ENCODE data around the gene MAML2. TPM values are rescaled to one million over a fixed set of nuclear protein-coding genes. Genes with fewer than 3 reads are reported as not detected.

Gene MAML2
- total RNA-seq, 4 donors from 2014 or later, result 19.0 to 36.4 (median 31.4) TPM

DNA sequence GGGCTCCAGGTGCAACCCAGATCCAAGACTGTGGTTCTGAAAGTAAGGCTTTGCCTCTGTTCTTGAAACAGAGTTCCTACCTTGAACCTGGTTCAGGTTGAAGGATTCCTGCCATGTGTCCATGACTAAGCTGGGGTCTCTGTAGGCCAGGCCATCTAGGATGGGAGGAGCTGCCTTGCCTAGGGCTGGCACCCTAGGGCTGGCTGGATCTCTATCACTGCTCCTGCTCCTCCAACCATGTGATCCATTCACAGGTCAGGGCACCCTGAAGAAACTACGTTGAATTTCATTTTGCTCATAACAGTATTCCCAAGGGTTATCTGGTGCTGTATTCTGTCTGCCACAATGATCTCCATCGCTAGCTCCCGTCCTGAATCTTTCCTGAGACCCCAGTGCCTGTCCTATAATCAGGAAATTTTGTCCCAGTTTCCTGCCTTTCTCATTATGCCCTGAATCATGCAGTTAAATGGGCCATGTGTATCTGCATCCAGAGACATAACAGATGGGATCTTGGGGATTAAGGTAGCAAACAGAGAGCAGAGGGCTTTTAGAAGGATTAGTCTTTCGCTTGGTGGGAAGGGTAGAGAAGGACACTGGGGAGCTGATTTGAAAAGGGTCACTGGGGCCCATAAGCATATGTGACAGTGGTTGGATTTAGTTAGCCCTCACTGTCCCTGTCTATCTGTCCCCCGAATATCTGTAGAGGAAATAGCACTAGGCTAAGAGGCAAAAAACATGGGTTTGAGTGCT is 320.9 kb downstream of the MAML2 start:
- no peak for DNase-seq
- WGBS, 2 donors, result 94 to 97% methylated on average over 5 of the region's 5 CpGs
- TF ChIP-seq POLR2A (IDR thresholded peaks at IDR 0.05), result no peak

DNA sequence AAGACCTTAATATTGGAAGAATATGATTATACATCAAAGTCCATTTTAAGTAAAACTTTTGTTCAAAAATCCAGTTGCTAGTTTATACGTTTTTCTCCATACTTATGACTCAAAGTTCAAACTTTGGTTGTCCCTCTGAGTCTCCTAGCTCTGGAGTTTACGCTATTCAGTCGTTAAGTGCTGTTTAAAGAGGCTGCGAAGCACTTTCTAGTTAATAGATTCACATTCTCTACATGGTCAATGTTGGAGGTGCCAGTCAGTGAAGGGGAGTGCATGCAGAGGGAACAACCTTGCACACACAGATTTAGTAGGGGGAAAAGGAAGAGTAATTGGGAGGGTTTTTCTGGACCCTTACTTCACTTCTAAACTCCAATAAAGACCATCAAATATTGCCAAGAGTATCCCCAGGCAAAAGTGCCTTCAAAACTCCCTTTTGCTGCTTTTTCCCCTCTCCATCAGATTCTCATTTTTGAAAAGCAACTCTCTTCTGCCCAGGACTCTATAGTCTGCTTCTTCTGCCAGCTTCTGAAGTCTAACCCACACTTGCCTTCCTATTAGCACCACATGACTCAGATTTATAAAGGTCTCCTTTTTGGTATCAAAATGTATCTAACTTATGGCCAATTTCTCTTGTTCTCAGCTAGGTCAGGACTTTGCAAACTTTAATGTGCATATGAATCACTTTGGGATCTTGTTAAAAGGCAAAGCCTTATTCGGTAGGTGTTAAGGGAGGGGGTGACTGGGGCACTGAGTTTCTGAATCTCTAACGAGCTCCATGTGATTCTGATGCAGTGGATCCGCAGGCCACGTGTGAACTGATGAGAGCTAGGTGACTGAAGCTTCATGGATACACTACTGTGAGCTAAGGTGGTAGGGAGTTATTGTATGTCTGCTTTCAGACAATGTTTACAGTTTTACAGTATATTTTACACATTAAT is 322.9 kb downstream of the MAML2 start:
- intact Hi-C loops (cut with DNase I), result no loop called here
- no peaks in the 10 kb centered on the region for H3K27me3 ChIP-seq
- WGBS, 2 donors, result 70 to 76% methylated on average over 8 of the region's 8 CpGs
- no peak overlapping the region for H3K4me3 ChIP-seq (replicated peaks in 1 of 3)
- no peak overlapping the region for H3K27ac ChIP-seq
- H3K9me3 ChIP-seq, result no peaks in the 10 kb centered on the region
- no peaks in the 10 kb centered on the region for H3K4me1 ChIP-seq
- no peak for DNase-seq
- H3K36me3 ChIP-seq, result no peaks in the 10 kb centered on the region
- TF ChIP-seq POLR2A (IDR thresholded peaks at IDR 0.05), result no peak
- no peak for TF ChIP-seq CTCF (IDR thresholded peaks at IDR 0.05)

More for the DNA sequence above, 320.9 kb downstream of the MAML2 start:
- no peaks in the 10 kb centered on the region for H3K27me3 ChIP-seq
- no peak overlapping the region for H3K27ac ChIP-seq
- no peaks in the 10 kb centered on the region for H3K36me3 ChIP-seq
- H3K4me1 ChIP-seq, result no peaks in the 10 kb centered on the region
- H3K4me3 ChIP-seq (replicated peaks in 1 of 3), result no peak overlapping the region
- no peaks in the 10 kb centered on the region for H3K9me3 ChIP-seq
- intact Hi-C loops (cut with DNase I), result no loop called here

DNA sequence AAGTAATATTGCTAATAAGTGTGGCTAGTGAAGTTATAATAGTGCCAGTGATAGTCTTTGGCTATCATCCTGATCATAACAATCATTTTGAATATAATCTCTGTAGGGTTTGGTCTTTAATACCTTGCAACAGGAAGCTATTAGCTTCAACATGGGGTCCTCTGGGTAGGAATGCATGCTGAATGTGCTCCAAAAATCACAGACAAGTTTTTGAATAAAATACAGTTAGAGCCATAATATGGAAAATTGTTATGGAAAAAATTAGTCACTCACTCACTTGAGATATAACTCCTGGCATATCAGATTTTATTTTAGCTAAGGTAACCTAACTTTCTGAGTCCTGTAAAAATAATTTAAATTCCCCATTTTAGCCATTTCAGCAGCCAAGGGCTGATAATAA is 323.7 kb downstream of the MAML2 start:
- Histone ChIP-seq H3K27ac (no peak overlapping the region), H3K9me3 (no peaks in the 10 kb centered on the region), H3K4me3 (replicated peaks in 1 of 3) (no peak overlapping the region), H3K4me1 (no peaks in the 10 kb centered on the region), H3K36me3 (no peaks in the 10 kb centered on the region), H3K27me3 (no peaks in the 10 kb centered on the region)
- intact Hi-C loops (cut with DNase I), result no loop called here
- DNase-seq, result no peak
- TF ChIP-seq POLR2A (IDR thresholded peaks at IDR 0.05), result no peak
- TF ChIP-seq CTCF (IDR thresholded peaks at IDR 0.05), result no peak

- intact Hi-C loops (cut with DNase I), result no loop called here
- no peaks in the 10 kb centered on the region for H3K36me3 ChIP-seq
- H3K4me1 ChIP-seq, result peaks cover under 1 to 6% of the 10 kb centered on the region in 2 donors
- no peak for DNase-seq
- WGBS, 2 donors, result 92 to 94% methylated on average over 3 of the region's 3 CpGs
- no peak overlapping the region for H3K4me3 ChIP-seq (replicated peaks in 1 of 3)
- H3K9me3 ChIP-seq, result no peaks in the 10 kb centered on the region
- no peak overlapping the region for H3K27ac ChIP-seq
- no peaks in the 10 kb centered on the region for H3K27me3 ChIP-seq
- no peak for TF ChIP-seq CTCF (IDR thresholded peaks at IDR 0.05)
- no peak for TF ChIP-seq POLR2A (IDR thresholded peaks at IDR 0.05)
Measured at GRCh38 chr11:96017856-96018255, 325.1 kb downstream of the MAML2 start.

DNA sequence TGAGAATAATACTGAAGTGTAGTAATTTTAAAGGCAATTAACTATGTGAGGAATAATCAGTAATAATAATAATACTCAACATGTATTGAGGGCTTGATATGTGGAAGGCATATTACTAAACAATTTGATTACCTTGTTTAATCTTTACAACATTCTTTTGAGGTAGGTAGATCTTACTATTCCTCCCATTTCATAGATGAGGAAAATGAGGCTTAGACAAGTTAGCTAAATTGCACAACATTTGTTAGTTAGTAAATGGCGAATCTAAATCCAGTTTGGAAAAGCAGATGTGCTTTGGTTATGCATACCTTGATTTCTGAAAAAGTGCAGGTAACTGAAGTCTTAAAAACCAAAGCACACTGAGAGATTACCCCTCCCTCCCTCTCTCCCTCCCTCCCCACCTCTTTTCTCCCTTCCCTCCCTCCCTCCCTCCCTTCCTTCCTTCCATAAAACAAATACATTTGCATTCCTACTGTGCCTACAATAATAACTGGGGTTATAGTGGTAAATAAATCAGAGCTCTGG is 326.0 kb downstream of the MAML2 start:
- peaks cover 7 to 14% of the 10 kb centered on the region in 2 donors for H3K4me1 ChIP-seq
- TF ChIP-seq POLR2A (IDR thresholded peaks at IDR 0.05) (no peak), CTCF (IDR thresholded peaks at IDR 0.05) (no peak)
- H3K4me3 ChIP-seq (replicated peaks in 1 of 3), result no peak overlapping the region
- no peaks in the 10 kb centered on the region for H3K9me3 ChIP-seq
- 96 to 100% methylated on average over 1 of the region's 1 CpG for WGBS, 2 donors
- H3K27ac ChIP-seq, result no peak overlapping the region
- no peak for DNase-seq
- H3K27me3 ChIP-seq, result no peaks in the 10 kb centered on the region
- no peaks in the 10 kb centered on the region for H3K36me3 ChIP-seq
- intact Hi-C loops (cut with DNase I), result no loop called here
